ENCODE measurements around the gene LILRA2. TPM values are rescaled to one million over a fixed set of nuclear protein-coding genes. Genes with fewer than 3 reads are reported as not detected.
"Not testable (repeated sequence)": the region's sequence is repeated elsewhere in the genome, so short reads cannot be mapped to it uniquely, and the experiment has no call there.

The LILRA2 gene
- total RNA-seq, 1 experiment from 2014 or later: not detected

- no peak for DNase-seq (ENCODE audit: low read depth)
These were observed 3.3 kb upstream of the LILRA2 start for GRCh38 chr19:54570316-54570715.

GRCh38 chr19:54571715-54572615, 1.6 kb upstream of the LILRA2 start:
- DNase-seq (ENCODE audit: low read depth): not testable (repeated sequence)

- DNase-seq (ENCODE audit: low read depth): no peak
These were observed 786 bp upstream of the LILRA2 start for GRCh38 chr19:54572696-54573311.

GRCh38 chr19:54574051-54574450, 461 bp downstream of the LILRA2 start:
- no peak for DNase-seq (ENCODE audit: low read depth)

- no peak for DNase-seq (ENCODE audit: low read depth)
These were observed 1.0 kb downstream of the LILRA2 start for GRCh38 chr19:54574527-54575056.

- not testable (repeated sequence) for DNase-seq (ENCODE audit: low read depth)
These were observed 1.6 kb downstream of the LILRA2 start for GRCh38 chr19:54575205-54575604.

GRCh38 chr19:54576411-54576976, 2.9 kb downstream of the LILRA2 start:
- no peak for DNase-seq (ENCODE audit: low read depth)

- DNase-seq (ENCODE audit: low read depth): no peak
These were observed 3.7 kb downstream of the LILRA2 start for GRCh38 chr19:54577334-54577733.

GRCh38 chr19:54578268-54578667, 4.7 kb downstream of the LILRA2 start:
- not testable (repeated sequence) for DNase-seq (ENCODE audit: low read depth)

GRCh38 chr19:54586397-54586796, 12.8 kb downstream of the LILRA2 start:
- DNase-seq (ENCODE audit: low read depth): no peak

- no peak for DNase-seq (ENCODE audit: low read depth)
These were observed 13.4 kb downstream of the LILRA2 start for GRCh38 chr19:54587026-54587425.

GRCh38 chr19:54593445-54593844, 19.9 kb downstream of the LILRA2 start, which contains the start of gene LILRA1:
LILRA1 (plus strand) TSS chr19:54593632; CDS start chr19:54594245, 613 bp downstream.
- not testable (repeated sequence) for DNase-seq (ENCODE audit: low read depth)

GRCh38 chr19:54593931-54594626, 20.5 kb downstream of the LILRA2 start:
- not testable (repeated sequence) for DNase-seq (ENCODE audit: low read depth)

- DNase-seq (ENCODE audit: low read depth): no peak
These were observed 21.1 kb downstream of the LILRA2 start for GRCh38 chr19:54594737-54595136.

GRCh38 chr19:54595680-54596436, 22.3 kb downstream of the LILRA2 start:
- not testable (repeated sequence) for DNase-seq (ENCODE audit: low read depth)

GRCh38 chr19:54600212-54600611, 26.6 kb downstream of the LILRA2 start:
- DNase-seq (ENCODE audit: low read depth): no peak

- no peak for DNase-seq (ENCODE audit: low read depth)
These were observed 32.6 kb downstream of the LILRA2 start for GRCh38 chr19:54606230-54606629.

- no peak for DNase-seq (ENCODE audit: low read depth)
These were observed 33.5 kb downstream of the LILRA2 start for GRCh38 chr19:54606891-54607784.

- DNase-seq (ENCODE audit: low read depth): no peak
These were observed 34.2 kb downstream of the LILRA2 start for GRCh38 chr19:54607785-54608150.

- no peak for DNase-seq (ENCODE audit: low read depth)
These were observed 34.6 kb downstream of the LILRA2 start for GRCh38 chr19:54608205-54608604.
